Fibroblast of lung (primary cell): ENCODE results near the gene CDRT4.

ENCODE experiments used
- CTCF ChIP-seq, 2 donors: IDR thresholded peaks in 1 of 2; conservative IDR thresholded peaks in 1 of 2; 1 replicate in 1 of 2; 2 replicates in 1 of 2; pipeline ENCODE4 v1.5.1; 2011 to 2012; ENCODE audit warnings: low read length in 2 of 2, control low read depth in 1 of 2, inconsistent platforms in 1 of 2, low read depth in 1 of 2, mild to moderate bottlenecking in 1 of 2
- EZH2 ChIP-seq: IDR thresholded peaks from 2 replicates; pipeline ENCODE4 v1.5.1; 2012; ENCODE audit warnings: low read length, control low read depth, mild to moderate bottlenecking; ENCODE audit errors: missing control alignments

- no peak for TF ChIP-seq CTCF (conservative IDR thresholded peaks at IDR 0.05 in 1 of 2, IDR thresholded peaks at IDR 0.05 in 1 of 2; ENCODE audit: low read depth in 1 of 2, low read length in 2 of 2)
- no peak for TF ChIP-seq EZH2
These were observed 14.7 kb downstream of the CDRT4 start for GRCh38 chr17:15452746-15453145.
